HCT116 (cell line): ENCODE measurements around the gene MYH6.

Experiments
- EGR1 ChIP-seq: IDR thresholded peaks from 2 replicates; pipeline ENCODE4 v1.6.1; 2012; ENCODE audit warnings: low read depth
- EZH2 ChIP-seq: fragments of 200-600 bp; sonication (generic); IDR thresholded peaks from 2 replicates; pipeline ENCODE4 v1.6.1; 2017; ENCODE audit warnings: antibody characterized with exemption, mixed run types
- POLR2A ChIP-seq: IDR thresholded peaks from 2 replicates; pipeline ENCODE4 v1.7.0; 2011; ENCODE audit warnings: borderline replicate concordance; ENCODE audit not compliant: insufficient read depth, insufficient read length; ENCODE audit errors: extremely low read depth
- POLR2AphosphoS5 ChIP-seq: IDR thresholded peaks from 2 replicates; pipeline ENCODE4 v1.6.1; 2011; ENCODE audit warnings: mild to moderate bottlenecking, low read depth, low read length, moderate library complexity
- SP1 ChIP-seq: IDR thresholded peaks from 2 replicates; pipeline ENCODE4 v1.6.1; 2012; ENCODE audit warnings: low read depth
- SRF ChIP-seq: IDR thresholded peaks from 2 replicates; pipeline ENCODE4 v1.6.1; 2012; ENCODE audit warnings: low read depth
- TCF7L2 ChIP-seq: IDR thresholded peaks from 2 replicates; pipeline ENCODE4 v1.7.0; 2011; ENCODE audit warnings: borderline replicate concordance, inconsistent platforms; ENCODE audit not compliant: insufficient read depth, insufficient read length; ENCODE audit errors: extremely low read depth
- ZNF274 ChIP-seq: fragments of 200-500 bp; sonication (Bioruptor generic); IDR thresholded peaks from 2 replicates; pipeline ENCODE4 v1.6.1; 2014; ENCODE audit warnings: mild to moderate bottlenecking, low read depth, low read length, inconsistent platforms
- TF ChIP-seq, protein P1 (sequence below), 3 experiments: fragments of 200-600 bp in 1 of 3; sonication (generic) in 1 of 3; IDR thresholded peaks in 2 of 3; conservative IDR thresholded peaks in 1 of 3; 2 replicates each; pipeline ENCODE4 v1.5.1; 2012 to 2017; ENCODE audit warnings: low read depth in 2 of 3, low read length in 2 of 3, antibody characterized with exemption in 1 of 3, borderline replicate concordance in 1 of 3, control low read depth in 1 of 3, mild to moderate bottlenecking in 1 of 3, mixed read lengths in 1 of 3, mixed run types in 1 of 3, moderate library complexity in 1 of 3; ENCODE audit not compliant: insufficient read depth in 1 of 3
- TF ChIP-seq, protein P2 (sequence below): IDR thresholded peaks from 2 replicates; pipeline ENCODE4 v1.6.1; 2012; ENCODE audit warnings: low read depth

DNA sequence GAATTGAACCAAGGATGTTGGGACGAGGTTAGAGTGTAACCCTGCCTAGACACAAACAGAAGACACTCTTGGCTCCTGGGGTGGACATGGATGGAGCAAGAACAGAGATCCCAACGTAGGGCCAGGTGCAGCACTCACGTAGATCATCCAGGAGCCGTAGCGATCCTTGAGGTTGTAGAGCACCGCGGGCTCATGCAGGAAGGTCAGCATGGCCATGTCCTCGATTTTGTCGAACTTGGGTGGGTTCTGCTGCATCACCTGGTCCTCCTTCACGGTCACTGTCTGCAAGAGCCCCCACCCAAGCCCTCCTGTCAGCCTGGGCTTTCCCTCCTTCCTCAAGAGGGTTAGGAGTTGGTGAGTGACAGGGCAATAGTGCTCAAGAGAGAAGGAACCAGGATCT lies 24.9 kb upstream of the MYH6 start:
- TF ChIP-seq EZH2 (no peak), SRF (no peak), POLR2AphosphoS5 (no peak), EGR1 (no peak), ZNF274 (no peak), TCF7L2 (no peak), POLR2A (no peak), SP1 (no peak)
- TF ChIP-seq, protein P1, sequence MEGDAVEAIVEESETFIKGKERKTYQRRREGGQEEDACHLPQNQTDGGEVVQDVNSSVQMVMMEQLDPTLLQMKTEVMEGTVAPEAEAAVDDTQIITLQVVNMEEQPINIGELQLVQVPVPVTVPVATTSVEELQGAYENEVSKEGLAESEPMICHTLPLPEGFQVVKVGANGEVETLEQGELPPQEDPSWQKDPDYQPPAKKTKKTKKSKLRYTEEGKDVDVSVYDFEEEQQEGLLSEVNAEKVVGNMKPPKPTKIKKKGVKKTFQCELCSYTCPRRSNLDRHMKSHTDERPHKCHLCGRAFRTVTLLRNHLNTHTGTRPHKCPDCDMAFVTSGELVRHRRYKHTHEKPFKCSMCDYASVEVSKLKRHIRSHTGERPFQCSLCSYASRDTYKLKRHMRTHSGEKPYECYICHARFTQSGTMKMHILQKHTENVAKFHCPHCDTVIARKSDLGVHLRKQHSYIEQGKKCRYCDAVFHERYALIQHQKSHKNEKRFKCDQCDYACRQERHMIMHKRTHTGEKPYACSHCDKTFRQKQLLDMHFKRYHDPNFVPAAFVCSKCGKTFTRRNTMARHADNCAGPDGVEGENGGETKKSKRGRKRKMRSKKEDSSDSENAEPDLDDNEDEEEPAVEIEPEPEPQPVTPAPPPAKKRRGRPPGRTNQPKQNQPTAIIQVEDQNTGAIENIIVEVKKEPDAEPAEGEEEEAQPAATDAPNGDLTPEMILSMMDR (IDR thresholded peaks at IDR 0.05 in 2 of 3, conservative IDR thresholded peaks at IDR 0.05 in 1 of 3; ENCODE audit: borderline replicate concordance in 1 of 3, insufficient read depth in 1 of 3, low read depth in 2 of 3, low read length in 2 of 3) = no peak
- TF ChIP-seq, protein P2, sequence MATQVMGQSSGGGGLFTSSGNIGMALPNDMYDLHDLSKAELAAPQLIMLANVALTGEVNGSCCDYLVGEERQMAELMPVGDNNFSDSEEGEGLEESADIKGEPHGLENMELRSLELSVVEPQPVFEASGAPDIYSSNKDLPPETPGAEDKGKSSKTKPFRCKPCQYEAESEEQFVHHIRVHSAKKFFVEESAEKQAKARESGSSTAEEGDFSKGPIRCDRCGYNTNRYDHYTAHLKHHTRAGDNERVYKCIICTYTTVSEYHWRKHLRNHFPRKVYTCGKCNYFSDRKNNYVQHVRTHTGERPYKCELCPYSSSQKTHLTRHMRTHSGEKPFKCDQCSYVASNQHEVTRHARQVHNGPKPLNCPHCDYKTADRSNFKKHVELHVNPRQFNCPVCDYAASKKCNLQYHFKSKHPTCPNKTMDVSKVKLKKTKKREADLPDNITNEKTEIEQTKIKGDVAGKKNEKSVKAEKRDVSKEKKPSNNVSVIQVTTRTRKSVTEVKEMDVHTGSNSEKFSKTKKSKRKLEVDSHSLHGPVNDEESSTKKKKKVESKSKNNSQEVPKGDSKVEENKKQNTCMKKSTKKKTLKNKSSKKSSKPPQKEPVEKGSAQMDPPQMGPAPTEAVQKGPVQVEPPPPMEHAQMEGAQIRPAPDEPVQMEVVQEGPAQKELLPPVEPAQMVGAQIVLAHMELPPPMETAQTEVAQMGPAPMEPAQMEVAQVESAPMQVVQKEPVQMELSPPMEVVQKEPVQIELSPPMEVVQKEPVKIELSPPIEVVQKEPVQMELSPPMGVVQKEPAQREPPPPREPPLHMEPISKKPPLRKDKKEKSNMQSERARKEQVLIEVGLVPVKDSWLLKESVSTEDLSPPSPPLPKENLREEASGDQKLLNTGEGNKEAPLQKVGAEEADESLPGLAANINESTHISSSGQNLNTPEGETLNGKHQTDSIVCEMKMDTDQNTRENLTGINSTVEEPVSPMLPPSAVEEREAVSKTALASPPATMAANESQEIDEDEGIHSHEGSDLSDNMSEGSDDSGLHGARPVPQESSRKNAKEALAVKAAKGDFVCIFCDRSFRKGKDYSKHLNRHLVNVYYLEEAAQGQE = no peak
